H1 (cell line): Measurements from ENCODE around the gene FOXN1. TPM values are rescaled to one million over a fixed set of nuclear protein-coding genes. Genes with fewer than 3 reads are reported as not detected.

Experiments
- CTCF ChIA-PET: fragments of 300-600 bp; sonication (Branson Sonifier 250); formaldehyde crosslinking; loops from one replicate; lab custom pipeline; 2021; ENCODE audit not compliant: partially characterized antibody; lab: Charles Lee
- POLR2A ChIA-PET: fragments of 300-600 bp; sonication (Branson Sonifier 250); formaldehyde crosslinking; loops from one replicate; lab custom pipeline; 2021; ENCODE audit warnings: inconsistent platforms; ENCODE audit not compliant: partially characterized antibody; lab: Charles Lee
- DNase-seq, 2 experiments: peaks; one replicate each; pipeline versions ENCODE4 v3.0.0 to v3.0.0-alpha.2; 2010 to 2022; ENCODE audit warnings: low spot score in 2 of 2, low read depth in 1 of 2, mixed read lengths in 1 of 2
- FAIRE-seq: peaks from 2 replicates; lab custom pipeline; 2011; peaks lifted over from hg19 to GRCh38; lab: Jason Lieb, UNC
- H2AFZ ChIP-seq: 2 replicates; pipeline ENCODE4 v1.8.1; 2012; ENCODE audit warnings: low read length, inconsistent platforms
- H2AK5ac ChIP-seq: 2 replicates; pipeline ENCODE4 v1.6.1; 2013; ENCODE audit warnings: low read depth, low read length
- H2BK120ac ChIP-seq: replicated peaks from 2 replicates; pipeline ENCODE3; 2013; ENCODE audit warnings: low read depth, low read length, inconsistent platforms
- H2BK12ac ChIP-seq: 2 replicates; pipeline ENCODE4 v1.6.1; 2013; ENCODE audit warnings: low read depth, low read length
- H2BK15ac ChIP-seq: 2 replicates; pipeline ENCODE4 v1.6.1; 2013; ENCODE audit warnings: low read length
- H2BK20ac ChIP-seq: 2 replicates; pipeline ENCODE4 v1.6.1; 2013; ENCODE audit warnings: low read length
- H2BK5ac ChIP-seq: 2 replicates; pipeline ENCODE4 v1.6.1; 2013; ENCODE audit warnings: low read depth, low read length
- H3K14ac ChIP-seq: 2 replicates; pipeline ENCODE4 v1.6.1; 2013; ENCODE audit warnings: inconsistent platforms; ENCODE audit not compliant: insufficient read length
- H3K18ac ChIP-seq: 2 replicates; pipeline ENCODE4 v1.6.1; 2013; ENCODE audit warnings: low read length; ENCODE audit errors: extremely low read depth
- H3K23ac ChIP-seq: 2 replicates; pipeline ENCODE4 v1.6.1; 2013; ENCODE audit warnings: inconsistent platforms; ENCODE audit not compliant: insufficient read length
- H3K23me2 ChIP-seq: 2 replicates; pipeline ENCODE4 v1.6.1; 2013; ENCODE audit warnings: low read depth, low read length
- H3K27ac ChIP-seq: 2 replicates; pipeline ENCODE4 v1.6.1; 2011; ENCODE audit warnings: low read depth, low read length, inconsistent platforms
- H3K27me3 ChIP-seq, 4 experiments: replicated peaks in 1 of 4; 1 replicate in 1 of 4; 2 replicates in 3 of 4; pipeline versions ENCODE4 v1.6.1 to v1.8.1; 2011 to 2013; ENCODE audit warnings: low read length in 3 of 4, mild to moderate bottlenecking in 3 of 4, inconsistent platforms in 2 of 4, mixed read lengths in 2 of 4, moderate library complexity in 1 of 4; ENCODE audit not compliant: control insufficient read depth in 3 of 4, insufficient read depth in 3 of 4; ENCODE audit errors: extremely low read depth in 1 of 4
- H3K36me3 ChIP-seq, 4 experiments: 2 replicates each; pipeline versions ENCODE4 v1.6.1 to v1.8.1; 2011 to 2013; ENCODE audit warnings: mild to moderate bottlenecking in 4 of 4, low read length in 3 of 4, moderate library complexity in 2 of 4, control low read depth in 1 of 4, inconsistent platforms in 1 of 4; ENCODE audit not compliant: insufficient read depth in 4 of 4, control insufficient read depth in 2 of 4
- H3K4ac ChIP-seq: replicated peaks from 2 replicates; pipeline ENCODE3; 2013; ENCODE audit warnings: low read length, low read depth, mixed read lengths, inconsistent platforms; ENCODE audit not compliant: insufficient read length
- H3K4me1 ChIP-seq, 4 experiments: replicated peaks in 1 of 4; 1 replicate in 1 of 4; 2 replicates in 3 of 4; pipeline versions ENCODE4 v1.6.1 to v1.8.1; 2011 to 2013; ENCODE audit warnings: low read length in 3 of 4, inconsistent platforms in 2 of 4, mixed read lengths in 1 of 4; ENCODE audit not compliant: insufficient read depth in 4 of 4, control insufficient read depth in 3 of 4
- H3K4me2 ChIP-seq, 2 experiments: 2 replicates each; pipeline versions ENCODE4 v1.6.1 to v1.8.1; 2011 to 2013; ENCODE audit warnings: low read depth in 2 of 2, low read length in 2 of 2, control low read depth in 1 of 2, inconsistent platforms in 1 of 2, mild to moderate bottlenecking in 1 of 2; ENCODE audit not compliant: insufficient read depth in 1 of 2
- H3K4me3 ChIP-seq, 4 experiments: fragments of 200-600, 300-600 bp in 1 of 4; sonication (generic), shearing (Covaris generic), sonication (Bioruptor Twin) in 1 of 4; 2 replicates each; pipeline versions ENCODE4 v1.5.1 to v1.8.1; 2011 to 2016; ENCODE audit warnings: low read length in 4 of 4, low read depth in 3 of 4, control low read depth in 2 of 4, inconsistent platforms in 2 of 4, mild to moderate bottlenecking in 2 of 4, mixed read lengths in 1 of 4, moderate library complexity in 1 of 4; ENCODE audit not compliant: insufficient read depth in 2 of 4; ENCODE audit errors: extremely low read depth in 1 of 4
- H3K56ac ChIP-seq: replicated peaks from 2 replicates; pipeline ENCODE3; 2013; ENCODE audit warnings: low read depth, mild to moderate bottlenecking, mixed read lengths, low read length, inconsistent platforms; ENCODE audit not compliant: insufficient read length
- H3K79me1 ChIP-seq: 2 replicates; pipeline ENCODE4 v1.6.1; 2013; ENCODE audit warnings: low read depth, low read length, control low read depth
- H3K79me2 ChIP-seq, 2 experiments: 2 replicates each; pipeline versions ENCODE4 v1.6.1 to v1.8.1; 2012 to 2013; ENCODE audit warnings: low read length in 2 of 2, mild to moderate bottlenecking in 2 of 2, inconsistent platforms in 1 of 2; ENCODE audit not compliant: insufficient read depth in 2 of 2, control insufficient read depth in 1 of 2
- H3K9ac ChIP-seq, 4 experiments: replicated peaks in 1 of 4; 1 replicate in 1 of 4; 2 replicates in 3 of 4; pipeline versions ENCODE4 v1.6.1 to v1.8.1; 2011 to 2013; ENCODE audit warnings: low read depth in 3 of 4, low read length in 3 of 4, control low read depth in 2 of 4, mild to moderate bottlenecking in 2 of 4, moderate library complexity in 2 of 4, inconsistent platforms in 1 of 4; ENCODE audit errors: extremely low read depth in 1 of 4
- H3K9me3 ChIP-seq, 2 experiments: 2 replicates each; pipeline versions ENCODE4 v1.6.1 to v1.8.1; 2012 to 2013; ENCODE audit warnings: mild to moderate bottlenecking in 2 of 2, moderate library complexity in 2 of 2, control low read depth in 1 of 2, inconsistent platforms in 1 of 2, low read depth in 1 of 2, low read length in 1 of 2, mixed read lengths in 1 of 2; ENCODE audit not compliant: insufficient read depth in 2 of 2
- H4K20me1 ChIP-seq, 2 experiments: replicated peaks in 1 of 2; 2 replicates each; pipeline versions ENCODE3 to v1.8.1; 2011 to 2013; ENCODE audit warnings: inconsistent platforms in 2 of 2, low read length in 2 of 2, mild to moderate bottlenecking in 1 of 2; ENCODE audit not compliant: insufficient read depth in 2 of 2, control insufficient read depth in 1 of 2
- H4K5ac ChIP-seq: 2 replicates; pipeline ENCODE4 v1.6.1; 2013; ENCODE audit warnings: low read length, low read depth, mixed read lengths, inconsistent platforms; ENCODE audit not compliant: insufficient read length
- H4K8ac ChIP-seq: 2 replicates; pipeline ENCODE4 v1.8.0; 2013; ENCODE audit warnings: mild to moderate bottlenecking, moderate library complexity, low read length, inconsistent platforms; ENCODE audit not compliant: insufficient read depth; ENCODE audit errors: extremely low read depth
- H4K91ac ChIP-seq: replicated peaks from 2 replicates; pipeline ENCODE3; 2013; ENCODE audit warnings: low read length, mixed read lengths, inconsistent platforms; ENCODE audit not compliant: insufficient read length
- CEBPB ChIP-seq: IDR thresholded peaks from 2 replicates; pipeline ENCODE4 v1.6.1; 2012; ENCODE audit warnings: low read depth, low read length
- E2F6 ChIP-seq: IDR thresholded peaks from 2 replicates; pipeline ENCODE4 v1.6.1; 2012; ENCODE audit warnings: inconsistent platforms
- MAFK ChIP-seq: IDR thresholded peaks from 2 replicates; pipeline ENCODE4 v1.6.1; 2012; ENCODE audit warnings: low read depth, mild to moderate bottlenecking, improper control_type of control experiment, low read length
- POLR2AphosphoS5 ChIP-seq: IDR thresholded peaks from 2 replicates; pipeline ENCODE4 v1.6.1; 2011; ENCODE audit warnings: low read depth, low read length
- RBBP5 ChIP-seq: IDR thresholded peaks from 2 replicates; pipeline ENCODE4 v1.7.1; 2012; ENCODE audit warnings: low read depth, mild to moderate bottlenecking, inconsistent platforms, low read length, moderate library complexity, borderline replicate concordance
- SIRT6 ChIP-seq: IDR thresholded peaks from one replicate; pipeline ENCODE4 v1.7.1; 2012; ENCODE audit warnings: low read length, inconsistent platforms
- SP1 ChIP-seq: IDR thresholded peaks from 2 replicates; pipeline ENCODE4 v1.6.1; 2011; ENCODE audit warnings: low read depth, low read length
- TAF1 ChIP-seq: IDR thresholded peaks from 2 replicates; pipeline ENCODE4 v1.6.1; 2011; ENCODE audit warnings: mild to moderate bottlenecking, low read depth, low read length
- TCF12 ChIP-seq: IDR thresholded peaks from 2 replicates; pipeline ENCODE4 v1.6.1; 2011; ENCODE audit warnings: low read depth, mild to moderate bottlenecking, low read length
- USF2 ChIP-seq: IDR thresholded peaks from 2 replicates; pipeline ENCODE4 v1.6.1; 2011; ENCODE audit warnings: low read length, improper control_type of control experiment
- WGBS, 2 experiments: shearing (Covaris generic) in 1 of 2; methylation state at CpG; one replicate each; pipeline versions ENCODE4 v1.1.6 to v1.1.7; 2013 to 2015; ENCODE audit warnings: low lambda C conversion rate in 2 of 2, mixed read lengths in 2 of 2, inconsistent platforms in 1 of 2, low coverage in 1 of 2, missing lambda C conversion rate in 1 of 2; ENCODE audit not compliant: insufficient replicate concordance in 2 of 2, insufficient coverage in 1 of 2, insufficient read length in 1 of 2; ENCODE audit errors: extremely low coverage in 1 of 2, missing lambda C conversion rate in 1 of 2; 5-methylcytosine and 5-hydroxymethylcytosine counted together
- polyA plus RNA-seq, 7 experiments: library from polyadenylated mRNA; depleted of rRNA in 3 of 7; stranded (reverse) in 5 of 7; unstranded in 2 of 7; fragments of >200 nt in 5 of 7; fragments of 200-250 nt in 2 of 7; gene quantifications; 1 replicate in 5 of 7; 2 replicates in 1 of 7; 4 replicates in 1 of 7; pipeline versions ENCODE4 v1.2.1 to v1.2.3, GENCODE V29; 2011 to 2013; ENCODE audit warnings: missing spikeins in 2 of 7, mixed read lengths in 2 of 7
- total RNA-seq: library from RNA; stranded (reverse); fragmentation: NEBNext Ultra II Directional; extraction: Animal tissue kit (Norgen Biotek cat#: 25700); gene quantifications from 2 replicates; pipeline ENCODE4 v1.2.1, GENCODE V29; 2021
- TF ChIP-seq, protein P1 (sequence below): IDR thresholded peaks from 2 replicates; pipeline ENCODE4 v1.6.1; 2012; ENCODE audit warnings: inconsistent platforms

The FOXN1 gene
- total and polyA plus RNA-seq, 2 of the 8 experiments (the other 6 are each of a cell fraction or from before 2014, with no cell fraction given): not detected

DNA sequence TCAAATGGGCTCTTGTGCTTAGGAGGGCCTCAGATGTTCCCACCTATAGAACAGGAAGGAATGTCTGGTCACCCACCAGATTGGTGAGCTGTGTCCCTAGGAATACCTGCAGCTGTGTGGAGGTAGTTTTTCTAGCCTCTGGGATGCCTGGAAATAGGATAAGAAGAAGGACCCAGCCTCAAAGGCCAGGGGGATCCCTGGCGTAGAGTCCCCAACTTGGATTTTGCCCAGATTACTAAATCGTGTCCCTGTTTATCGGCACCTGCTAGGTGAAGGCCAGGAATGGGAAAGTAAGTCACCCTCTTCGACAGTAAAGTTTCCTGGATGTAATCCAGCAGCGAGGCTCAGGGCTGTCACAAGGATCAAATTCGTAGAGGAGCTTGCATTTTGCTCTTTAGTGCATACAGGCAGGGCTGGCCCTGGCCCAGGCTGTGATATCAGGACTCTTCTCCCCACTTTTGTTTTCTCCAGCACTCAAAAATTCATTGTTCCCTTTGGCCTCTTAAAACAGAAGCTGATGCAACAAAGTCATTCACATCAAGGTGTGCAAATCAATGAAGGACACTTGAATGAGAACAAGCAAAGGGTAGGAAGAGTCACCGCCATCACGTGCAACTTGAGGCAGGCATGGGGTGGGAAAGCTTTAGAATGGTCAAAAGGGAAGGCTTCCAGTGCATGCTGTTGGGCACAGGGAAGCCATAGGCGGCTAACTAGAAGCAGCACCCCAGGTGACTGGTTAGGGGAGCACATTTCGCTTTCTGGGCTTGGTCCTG, 25.2 kb upstream of the FOXN1 start:
- H3K36me3 ChIP-seq: no peaks in the 10 kb centered on the region
- no peak overlapping the region for H2BK15ac ChIP-seq
- no peak overlapping the region for H3K14ac ChIP-seq
- no peak overlapping the region for H2BK20ac ChIP-seq
- H3K4ac ChIP-seq: no peak overlapping the region
- no peak overlapping the region for H3K18ac ChIP-seq
- H4K5ac ChIP-seq: no peak overlapping the region
- H3K79me2 ChIP-seq: no peaks in the 10 kb centered on the region
- FAIRE-seq (no peak), DNase-seq (no peak)
- H3K27ac ChIP-seq: no peak overlapping the region
- peak overlapping the region; percentile 32; the same call in 1 of the 2 replicates for H2BK12ac ChIP-seq
- WGBS, 2 experiments: 80% methylated on average over 10 of the region's 10 CpGs; no CpG with 5 or more reads in 1 of the 2 experiments
- no peaks in the 10 kb centered on the region for H3K9me3 ChIP-seq
- H4K8ac ChIP-seq: no peak overlapping the region; the same call in 1 of the 2 replicates
- H4K20me1 ChIP-seq: no peaks in the 10 kb centered on the region
- H3K9ac ChIP-seq: no peak overlapping the region
- ChIA-PET POLR2A (interaction anchor here (1.0 kb wide), 1 partner anchor 19 kb away, joined by 3 read pairs; no protein-coding TSS in a partner anchor), CTCF (interaction anchor here (1.3 to 2.4 kb wide), 7 partner anchors 12 to 74 kb away, joined by 3 to 9 read pairs (median 4); no protein-coding TSS in a partner anchor)
- H3K56ac ChIP-seq: no peak overlapping the region
- H3K27me3 ChIP-seq: peaks cover 0 to 3% (median under 1%) of the 10 kb centered on the region in 4 experiments; a peak in 1 of 7 replicates
- H3K4me2 ChIP-seq: peak overlapping the region in 1 of 2 experiments; percentile 21; a peak in 1 of 4 replicates
- H2AK5ac ChIP-seq: no peak overlapping the region
- no peaks in the 10 kb centered on the region for H3K79me1 ChIP-seq
- TF ChIP-seq, protein P1, sequence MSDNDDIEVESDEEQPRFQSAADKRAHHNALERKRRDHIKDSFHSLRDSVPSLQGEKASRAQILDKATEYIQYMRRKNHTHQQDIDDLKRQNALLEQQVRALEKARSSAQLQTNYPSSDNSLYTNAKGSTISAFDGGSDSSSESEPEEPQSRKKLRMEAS: peak; percentile 43
- TF ChIP-seq CEBPB (0 out of 2 replicates have a peak, but pooled peaks have one; percentile 6), MAFK (no peak), TAF1 (no peak), USF2 (0 out of 2 replicates have a peak, but pooled peaks have one; percentile 6), POLR2AphosphoS5 (no peak), E2F6 (peak; percentile 71), SIRT6 (no peak), RBBP5 (no peak), SP1 (no peak), TCF12 (no peak)
- no peak overlapping the region for H2BK5ac ChIP-seq
- no peak overlapping the region for H3K23ac ChIP-seq
- no peaks in the 10 kb centered on the region for H3K23me2 ChIP-seq
- no peak overlapping the region for H3K4me3 ChIP-seq
- no peak overlapping the region for H2BK120ac ChIP-seq
- H3K4me1 ChIP-seq: peaks cover 3 to 12% (median 6%) of the 10 kb centered on the region in 4 experiments
- peak overlapping the region; percentile 96 for H2AFZ ChIP-seq
- no peak overlapping the region for H4K91ac ChIP-seq
